Measurements from ENCODE around the gene FYCO1.

DNA sequence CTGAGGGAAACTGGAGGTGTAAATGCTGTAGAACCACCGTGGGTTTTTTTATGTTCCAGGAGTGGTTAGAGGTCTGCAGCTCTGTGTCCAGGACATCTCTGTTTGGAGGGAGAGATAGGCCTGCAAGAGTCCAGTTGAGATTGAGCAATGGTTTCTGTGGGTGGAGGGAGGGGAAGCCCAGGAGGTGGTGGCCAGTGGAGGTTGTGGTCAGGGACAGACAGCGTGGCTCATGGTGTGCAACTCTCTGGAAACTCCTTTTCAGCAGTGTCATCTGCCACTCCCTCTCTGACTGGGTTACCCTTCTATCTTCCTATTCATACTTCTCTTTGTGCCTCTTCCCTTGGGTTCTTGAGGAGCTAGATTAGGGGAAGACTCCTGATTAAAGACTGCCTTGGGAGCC lies 22.1 kb upstream of the FYCO1 start:
- TF ChIP-seq CTBP1 (IDR thresholded peaks at IDR 0.05; ENCODE audit: borderline replicate concordance) (no peak), SUZ12 (IDR thresholded peaks at IDR 0.05) (no peak), TARDBP (IDR thresholded peaks at IDR 0.05) (no peak), PKNOX1 (IDR thresholded peaks at IDR 0.05) (no peak), FOXM1 (IDR thresholded peaks at IDR 0.05; ENCODE audit: borderline replicate concordance) (no peak), SP1 (IDR thresholded peaks at IDR 0.05) (no peak), ELF4 (IDR thresholded peaks at IDR 0.05) (no peak), FOXK2 (IDR thresholded peaks at IDR 0.05) (no peak), BHLHE40 (IDR thresholded peaks at IDR 0.05; ENCODE audit: borderline replicate concordance) (no peak)
